ENCODE measurements around the gene ALG5.

ALG5 gene

DNA sequence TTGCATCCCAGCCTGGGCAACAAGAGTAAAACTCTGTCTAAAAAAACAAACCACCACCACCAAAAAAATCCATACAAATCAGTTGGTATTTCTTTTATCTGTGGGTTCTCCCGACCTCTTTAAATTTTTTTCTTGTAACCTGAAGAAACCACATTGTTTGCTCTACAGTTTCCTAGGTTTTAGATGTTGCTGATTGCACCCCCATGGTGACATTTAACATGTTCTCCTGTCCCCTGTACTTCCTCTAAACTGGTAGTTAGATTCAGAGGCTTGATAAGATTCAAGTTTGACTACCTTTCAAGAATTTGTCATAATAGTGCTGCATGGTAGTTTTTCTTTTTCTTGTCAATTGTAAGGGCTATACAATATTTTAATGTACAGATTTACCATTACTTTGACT is 24.0 kb downstream of the ALG5 start:
- Histone ChIP-seq H3K27ac (ENCODE audit: low read length) (no peak overlapping the region), H3K27me3 (ENCODE audit: insufficient read depth, low read length, poor library complexity) (no peaks in the 10 kb centered on the region), H3K9me3 (ENCODE audit: insufficient read depth, low read length, severe bottlenecking) (peaks cover 2% of the 10 kb centered on the region), H4K20me1 (ENCODE audit: insufficient read depth, low read length) (no peaks in the 10 kb centered on the region), H2AFZ (ENCODE audit: low read depth, low read length) (no peak overlapping the region), H3K36me3 (ENCODE audit: insufficient read depth, low read length) (peaks cover 78% of the 10 kb centered on the region), H3K4me3 (ENCODE audit: low read depth in 1 of 2, low read length in 2 of 2) (no peak overlapping the region), H3K4me1 (ENCODE audit: insufficient read depth, low read length) (no peaks in the 10 kb centered on the region), H3K79me2 (ENCODE audit: insufficient read depth, low read length) (no peaks in the 10 kb centered on the region), H3K9ac (ENCODE audit: low read depth, low read length) (no peak overlapping the region), H3K4me2 (ENCODE audit: insufficient read depth, low read length) (no peak overlapping the region)
- DNase-seq, result peak; percentile 25
- TF ChIP-seq EZH2 (IDR thresholded peaks at IDR 0.05; ENCODE audit: borderline replicate concordance, low read depth, low read length, severe bottlenecking), result no peak
- TF ChIP-seq, protein P1, sequence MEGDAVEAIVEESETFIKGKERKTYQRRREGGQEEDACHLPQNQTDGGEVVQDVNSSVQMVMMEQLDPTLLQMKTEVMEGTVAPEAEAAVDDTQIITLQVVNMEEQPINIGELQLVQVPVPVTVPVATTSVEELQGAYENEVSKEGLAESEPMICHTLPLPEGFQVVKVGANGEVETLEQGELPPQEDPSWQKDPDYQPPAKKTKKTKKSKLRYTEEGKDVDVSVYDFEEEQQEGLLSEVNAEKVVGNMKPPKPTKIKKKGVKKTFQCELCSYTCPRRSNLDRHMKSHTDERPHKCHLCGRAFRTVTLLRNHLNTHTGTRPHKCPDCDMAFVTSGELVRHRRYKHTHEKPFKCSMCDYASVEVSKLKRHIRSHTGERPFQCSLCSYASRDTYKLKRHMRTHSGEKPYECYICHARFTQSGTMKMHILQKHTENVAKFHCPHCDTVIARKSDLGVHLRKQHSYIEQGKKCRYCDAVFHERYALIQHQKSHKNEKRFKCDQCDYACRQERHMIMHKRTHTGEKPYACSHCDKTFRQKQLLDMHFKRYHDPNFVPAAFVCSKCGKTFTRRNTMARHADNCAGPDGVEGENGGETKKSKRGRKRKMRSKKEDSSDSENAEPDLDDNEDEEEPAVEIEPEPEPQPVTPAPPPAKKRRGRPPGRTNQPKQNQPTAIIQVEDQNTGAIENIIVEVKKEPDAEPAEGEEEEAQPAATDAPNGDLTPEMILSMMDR (IDR thresholded peaks at IDR 0.05; ENCODE audit: borderline replicate concordance, extremely low read depth, low read length, poor library complexity, severe bottlenecking), result no peak
- ATAC-seq (ENCODE audit: insufficient read depth, low read depth), result peak; percentile 40; the same call in 2 of the 3 replicates

DNA sequence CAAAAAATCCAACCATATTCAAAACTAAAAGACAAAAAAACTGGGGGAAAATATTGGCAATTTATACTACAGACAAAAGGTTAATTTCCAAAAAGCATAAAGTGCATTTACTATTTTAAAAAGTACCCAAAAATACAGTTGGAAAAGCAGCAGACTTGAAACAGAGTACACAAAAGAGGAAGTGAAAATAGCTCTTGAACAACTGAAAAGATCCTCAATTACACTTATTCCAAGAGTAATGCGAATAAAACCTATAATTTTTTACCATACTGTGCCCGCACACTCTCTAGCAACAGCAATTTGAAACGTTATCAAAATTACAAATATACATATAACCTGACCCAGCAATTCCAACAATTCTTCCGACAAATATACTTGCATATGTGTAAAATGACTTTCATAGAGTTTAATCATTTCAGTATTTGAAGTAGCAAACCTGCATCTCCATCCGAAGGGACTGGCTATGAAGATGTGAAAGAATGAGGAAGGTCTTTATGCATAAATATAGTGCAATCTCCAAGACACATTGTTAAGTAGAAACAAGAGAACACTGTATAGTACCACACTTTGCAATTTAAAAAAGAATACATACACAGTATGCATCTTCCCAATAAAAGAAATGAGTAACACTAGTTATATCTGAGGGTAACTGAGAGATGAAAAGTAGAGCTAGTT is 25.4 kb downstream of the ALG5 start:
- Histone ChIP-seq H3K9ac (ENCODE audit: low read depth, low read length) (no peak overlapping the region), H3K79me2 (ENCODE audit: insufficient read depth, low read length) (no peaks in the 10 kb centered on the region), H4K20me1 (ENCODE audit: insufficient read depth, low read length) (no peaks in the 10 kb centered on the region), H3K27me3 (ENCODE audit: insufficient read depth, low read length, poor library complexity) (no peaks in the 10 kb centered on the region), H2AFZ (ENCODE audit: low read depth, low read length) (no peak overlapping the region), H3K27ac (ENCODE audit: low read length) (no peak overlapping the region), H3K4me2 (ENCODE audit: insufficient read depth, low read length) (no peak overlapping the region), H3K4me1 (ENCODE audit: insufficient read depth, low read length) (no peaks in the 10 kb centered on the region), H3K9me3 (ENCODE audit: insufficient read depth, low read length, severe bottlenecking) (peaks cover 2% of the 10 kb centered on the region), H3K4me3 (ENCODE audit: low read depth in 1 of 2, low read length in 2 of 2) (no peak overlapping the region), H3K36me3 (ENCODE audit: insufficient read depth, low read length) (peaks cover 76% of the 10 kb centered on the region)
- DNase-seq (no peak), ATAC-seq (ENCODE audit: insufficient read depth, low read depth) (no peak)
- TF ChIP-seq, protein P1 (IDR thresholded peaks at IDR 0.05; ENCODE audit: borderline replicate concordance, extremely low read depth, low read length, poor library complexity, severe bottlenecking), result no peak
- TF ChIP-seq EZH2 (IDR thresholded peaks at IDR 0.05; ENCODE audit: borderline replicate concordance, low read depth, low read length, severe bottlenecking), result no peak

GRCh38 chr13:36973009-36973408 is 26.1 kb downstream of the ALG5 start:
- Histone ChIP-seq H4K20me1 (ENCODE audit: insufficient read depth, low read length) (no peaks in the 10 kb centered on the region), H3K27ac (ENCODE audit: low read length) (no peak overlapping the region), H3K4me2 (ENCODE audit: insufficient read depth, low read length) (no peak overlapping the region), H3K36me3 (ENCODE audit: insufficient read depth, low read length) (peaks cover 76% of the 10 kb centered on the region), H3K4me3 (ENCODE audit: low read depth in 1 of 2, low read length in 2 of 2) (no peak overlapping the region), H3K9ac (ENCODE audit: low read depth, low read length) (no peak overlapping the region), H3K9me3 (ENCODE audit: insufficient read depth, low read length, severe bottlenecking) (peaks cover 2% of the 10 kb centered on the region), H3K27me3 (ENCODE audit: insufficient read depth, low read length, poor library complexity) (no peaks in the 10 kb centered on the region), H3K4me1 (ENCODE audit: insufficient read depth, low read length) (no peaks in the 10 kb centered on the region), H3K79me2 (ENCODE audit: insufficient read depth, low read length) (no peaks in the 10 kb centered on the region), H2AFZ (ENCODE audit: low read depth, low read length) (no peak overlapping the region)
- ATAC-seq (ENCODE audit: insufficient read depth, low read depth), result no peak
- TF ChIP-seq EZH2 (IDR thresholded peaks at IDR 0.05; ENCODE audit: borderline replicate concordance, low read depth, low read length, severe bottlenecking), result no peak
- TF ChIP-seq, protein P1 (IDR thresholded peaks at IDR 0.05; ENCODE audit: borderline replicate concordance, extremely low read depth, low read length, poor library complexity, severe bottlenecking), result no peak
- DNase-seq, result no peak
